Measurements from ENCODE around the gene CPXM1. TPM values are rescaled to one million over a fixed set of nuclear protein-coding genes. Genes with fewer than 3 reads are reported as not detected.

CPXM1 gene
- total RNA-seq, 1 donor from 2014 or later: 1.5 TPM

- Mint-ChIP-seq H3K27me3 (ENCODE audit: low read depth) (peaks cover 13% of the 10 kb centered on the region), H3K9me3 (no peaks in the 10 kb centered on the region), H3K36me3 (ENCODE audit: low read depth) (no peaks in the 10 kb centered on the region), H3K27ac (no peak overlapping the region), H3K4me1 (ENCODE audit: low read depth) (no peaks in the 10 kb centered on the region), H3K4me3 (ENCODE audit: low read depth) (no peak overlapping the region)
- intact Hi-C loops (cut with micrococcal nuclease): no loop called here
- no peak for DNase-seq (ENCODE audit: low spot score)
These were observed 37.2 kb downstream of the CPXM1 start for GRCh38 chr20:2763186-2763585.

- no peaks in the 10 kb centered on the region for H3K36me3 Mint-ChIP-seq (ENCODE audit: low read depth)
- H3K27me3 Mint-ChIP-seq (ENCODE audit: low read depth): peaks cover 11% of the 10 kb centered on the region
- intact Hi-C loops (cut with micrococcal nuclease): no loop called here
- DNase-seq (ENCODE audit: low spot score): no peak
- H3K9me3 Mint-ChIP-seq: no peaks in the 10 kb centered on the region
- no peaks in the 10 kb centered on the region for H3K4me1 Mint-ChIP-seq (ENCODE audit: low read depth)
- H3K27ac Mint-ChIP-seq: no peak overlapping the region
- no peak overlapping the region for H3K4me3 Mint-ChIP-seq (ENCODE audit: low read depth)
These were observed 37.8 kb downstream of the CPXM1 start for GRCh38 chr20:2762578-2763131.

GRCh38 chr20:2761885-2762284 is 38.5 kb downstream of the CPXM1 start:
- Mint-ChIP-seq H3K27ac (no peak overlapping the region), H3K4me3 (ENCODE audit: low read depth) (no peak overlapping the region), H3K4me1 (ENCODE audit: low read depth) (no peaks in the 10 kb centered on the region), H3K9me3 (no peaks in the 10 kb centered on the region), H3K36me3 (ENCODE audit: low read depth) (no peaks in the 10 kb centered on the region), H3K27me3 (ENCODE audit: low read depth) (peaks cover 6% of the 10 kb centered on the region)
- intact Hi-C loops (cut with micrococcal nuclease): no loop called here
- DNase-seq (ENCODE audit: low spot score): no peak

GRCh38 chr20:2760952-2761305 is 39.5 kb downstream of the CPXM1 start:
- Mint-ChIP-seq H3K27me3 (ENCODE audit: low read depth) (peaks cover 11% of the 10 kb centered on the region), H3K27ac (no peak overlapping the region), H3K4me1 (ENCODE audit: low read depth) (peaks cover 5% of the 10 kb centered on the region), H3K36me3 (ENCODE audit: low read depth) (no peaks in the 10 kb centered on the region), H3K9me3 (no peaks in the 10 kb centered on the region), H3K4me3 (ENCODE audit: low read depth) (no peak overlapping the region)
- intact Hi-C loops (cut with micrococcal nuclease): no loop called here
- no peak for DNase-seq (ENCODE audit: low spot score)

GRCh38 chr20:2760297-2760951 is 40.0 kb downstream of the CPXM1 start:
- H3K4me3 Mint-ChIP-seq (ENCODE audit: low read depth): no peak overlapping the region
- no peak overlapping the region for H3K27ac Mint-ChIP-seq
- intact Hi-C loops (cut with micrococcal nuclease): no loop called here
- peaks cover 5% of the 10 kb centered on the region for H3K4me1 Mint-ChIP-seq (ENCODE audit: low read depth)
- DNase-seq (ENCODE audit: low spot score): no peak
- peaks cover 13% of the 10 kb centered on the region for H3K27me3 Mint-ChIP-seq (ENCODE audit: low read depth)
- H3K9me3 Mint-ChIP-seq: no peaks in the 10 kb centered on the region
- H3K36me3 Mint-ChIP-seq (ENCODE audit: low read depth): no peaks in the 10 kb centered on the region

- Mint-ChIP-seq H3K27ac (no peak overlapping the region), H3K9me3 (no peaks in the 10 kb centered on the region), H3K4me1 (ENCODE audit: low read depth) (peaks cover 5% of the 10 kb centered on the region), H3K4me3 (ENCODE audit: low read depth) (no peak overlapping the region), H3K36me3 (ENCODE audit: low read depth) (no peaks in the 10 kb centered on the region), H3K27me3 (ENCODE audit: low read depth) (peaks cover 17% of the 10 kb centered on the region)
- intact Hi-C loops (cut with micrococcal nuclease): loop anchor here (10.0 kb wide), 1 partner anchor 95 kb away; no protein-coding TSS in a partner anchor
- no peak for DNase-seq (ENCODE audit: low spot score)
These were observed 40.7 kb downstream of the CPXM1 start for GRCh38 chr20:2759603-2760296.

- Mint-ChIP-seq H3K4me3 (ENCODE audit: low read depth) (no peak overlapping the region), H3K4me1 (ENCODE audit: low read depth) (peaks cover 5% of the 10 kb centered on the region), H3K9me3 (no peaks in the 10 kb centered on the region), H3K27me3 (ENCODE audit: low read depth) (peaks cover 21% of the 10 kb centered on the region), H3K36me3 (ENCODE audit: low read depth) (no peaks in the 10 kb centered on the region), H3K27ac (no peak overlapping the region)
- intact Hi-C loops (cut with micrococcal nuclease): loop anchor here (10.0 kb wide), 1 partner anchor 96 kb away; no protein-coding TSS in a partner anchor
- DNase-seq (ENCODE audit: low spot score): no peak
These were observed 41.3 kb downstream of the CPXM1 start for GRCh38 chr20:2759143-2759542.

- H3K27me3 Mint-ChIP-seq (ENCODE audit: low read depth): peaks cover 29% of the 10 kb centered on the region
- intact Hi-C loops (cut with micrococcal nuclease): loop anchor here (10.0 kb wide), 1 partner anchor 97 kb away; no protein-coding TSS in a partner anchor
- H3K9me3 Mint-ChIP-seq: no peaks in the 10 kb centered on the region
- no peak overlapping the region for H3K27ac Mint-ChIP-seq
- peaks cover 9% of the 10 kb centered on the region for H3K4me1 Mint-ChIP-seq (ENCODE audit: low read depth)
- no peak overlapping the region for H3K4me3 Mint-ChIP-seq (ENCODE audit: low read depth)
- DNase-seq (ENCODE audit: low spot score): no peak
- H3K36me3 Mint-ChIP-seq (ENCODE audit: low read depth): no peaks in the 10 kb centered on the region
These were observed 42.5 kb downstream of the CPXM1 start for GRCh38 chr20:2757969-2758368.

GRCh38 chr20:2757001-2757400 is 43.4 kb downstream of the CPXM1 start:
- no peak overlapping the region for H3K27ac Mint-ChIP-seq
- H3K36me3 Mint-ChIP-seq (ENCODE audit: low read depth): no peaks in the 10 kb centered on the region
- peaks cover 31% of the 10 kb centered on the region for H3K27me3 Mint-ChIP-seq (ENCODE audit: low read depth)
- no peak for DNase-seq (ENCODE audit: low spot score)
- H3K4me3 Mint-ChIP-seq (ENCODE audit: low read depth): no peak overlapping the region
- intact Hi-C loops (cut with micrococcal nuclease): loop anchor here (10.0 kb wide), 1 partner anchor 98 kb away; no protein-coding TSS in a partner anchor
- H3K4me1 Mint-ChIP-seq (ENCODE audit: low read depth): peaks cover 9% of the 10 kb centered on the region
- no peaks in the 10 kb centered on the region for H3K9me3 Mint-ChIP-seq

GRCh38 chr20:2756056-2756611 is 44.3 kb downstream of the CPXM1 start:
- Mint-ChIP-seq H3K27ac (no peak overlapping the region), H3K4me3 (ENCODE audit: low read depth) (no peak overlapping the region), H3K27me3 (ENCODE audit: low read depth) (peaks cover 34% of the 10 kb centered on the region), H3K9me3 (no peaks in the 10 kb centered on the region), H3K36me3 (ENCODE audit: low read depth) (no peaks in the 10 kb centered on the region), H3K4me1 (ENCODE audit: low read depth) (peaks cover 10% of the 10 kb centered on the region)
- no peak for DNase-seq (ENCODE audit: low spot score)
- intact Hi-C loops (cut with micrococcal nuclease): loop anchor here (10.0 kb wide), 1 partner anchor 99 kb away; no protein-coding TSS in a partner anchor

GRCh38 chr20:2755451-2756055 is 44.9 kb downstream of the CPXM1 start:
- no peak overlapping the region for H3K27ac Mint-ChIP-seq
- no peaks in the 10 kb centered on the region for H3K9me3 Mint-ChIP-seq
- intact Hi-C loops (cut with micrococcal nuclease): loop anchor here (10.0 kb wide), 1 partner anchor 99 kb away; no protein-coding TSS in a partner anchor
- DNase-seq (ENCODE audit: low spot score): no peak
- H3K4me1 Mint-ChIP-seq (ENCODE audit: low read depth): peaks cover 16% of the 10 kb centered on the region
- H3K27me3 Mint-ChIP-seq (ENCODE audit: low read depth): peaks cover 40% of the 10 kb centered on the region
- H3K4me3 Mint-ChIP-seq (ENCODE audit: low read depth): no peak overlapping the region
- H3K36me3 Mint-ChIP-seq (ENCODE audit: low read depth): no peaks in the 10 kb centered on the region

- no peaks in the 10 kb centered on the region for H3K36me3 Mint-ChIP-seq (ENCODE audit: low read depth)
- no peak for DNase-seq (ENCODE audit: low spot score)
- H3K27me3 Mint-ChIP-seq (ENCODE audit: low read depth): peaks cover 49% of the 10 kb centered on the region
- peaks cover 16% of the 10 kb centered on the region for H3K4me1 Mint-ChIP-seq (ENCODE audit: low read depth)
- intact Hi-C loops (cut with micrococcal nuclease): loop anchor here (5.0 to 10.0 kb wide), 2 partner anchors 48 to 100 kb away; partner anchors contain the start of gene CPXM1
- H3K27ac Mint-ChIP-seq: no peak overlapping the region
- H3K9me3 Mint-ChIP-seq: no peaks in the 10 kb centered on the region
- no peak overlapping the region for H3K4me3 Mint-ChIP-seq (ENCODE audit: low read depth)
These were observed 46.0 kb downstream of the CPXM1 start for GRCh38 chr20:2754424-2754823.

Measured in activated T-helper 2 cell treated with anti-CD3 and anti-CD28 coated beads, Interferon-gamma antibody, Interleukin-2, Interleukin-4, amounts not matched to agents 10 μg/mL and 5 μg/mL and 100 μg/mL, durations not matched to agents 14 hours and 24 hours and 36 hours (primary cell).